Astrocyte (in vitro differentiated cells and primary cell): ENCODE measurements around the gene PRMT2.

Experiments used
- EZH2 ChIP-seq: IDR thresholded peaks from 2 replicates; pipeline ENCODE4 v1.6.1; 2012; ENCODE audit warnings: mild to moderate bottlenecking, low read length, inconsistent platforms; ENCODE audit not compliant: insufficient read depth
- TF ChIP-seq, protein P1 (sequence below): IDR thresholded peaks from 2 replicates; pipeline ENCODE4 v1.5.1; 2011; ENCODE audit warnings: low read depth, mild to moderate bottlenecking, inconsistent platforms, low read length, moderate library complexity; ENCODE audit not compliant: insufficient read depth

DNA sequence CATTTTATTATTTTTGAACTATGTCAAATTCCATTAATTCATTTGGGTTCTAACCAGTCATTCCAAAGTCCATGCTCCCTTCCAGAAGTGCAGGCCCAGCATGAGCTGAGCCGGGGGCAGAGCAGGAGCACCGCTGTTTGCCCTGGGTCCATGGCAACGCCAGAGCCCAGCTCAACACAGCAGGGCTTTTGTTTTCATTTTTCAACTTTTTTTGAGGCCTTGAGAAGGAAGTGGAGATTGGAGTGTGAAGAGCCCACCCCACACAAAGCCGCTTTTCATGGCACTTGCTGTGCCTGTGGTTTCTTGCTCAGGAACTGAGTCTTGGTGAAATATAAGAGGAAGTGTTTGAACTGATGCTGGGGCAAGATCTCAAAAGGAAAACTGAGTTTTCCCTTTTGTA lies 13.2 kb upstream of the PRMT2 start:
- TF ChIP-seq EZH2 = no peak
- TF ChIP-seq, protein P1, sequence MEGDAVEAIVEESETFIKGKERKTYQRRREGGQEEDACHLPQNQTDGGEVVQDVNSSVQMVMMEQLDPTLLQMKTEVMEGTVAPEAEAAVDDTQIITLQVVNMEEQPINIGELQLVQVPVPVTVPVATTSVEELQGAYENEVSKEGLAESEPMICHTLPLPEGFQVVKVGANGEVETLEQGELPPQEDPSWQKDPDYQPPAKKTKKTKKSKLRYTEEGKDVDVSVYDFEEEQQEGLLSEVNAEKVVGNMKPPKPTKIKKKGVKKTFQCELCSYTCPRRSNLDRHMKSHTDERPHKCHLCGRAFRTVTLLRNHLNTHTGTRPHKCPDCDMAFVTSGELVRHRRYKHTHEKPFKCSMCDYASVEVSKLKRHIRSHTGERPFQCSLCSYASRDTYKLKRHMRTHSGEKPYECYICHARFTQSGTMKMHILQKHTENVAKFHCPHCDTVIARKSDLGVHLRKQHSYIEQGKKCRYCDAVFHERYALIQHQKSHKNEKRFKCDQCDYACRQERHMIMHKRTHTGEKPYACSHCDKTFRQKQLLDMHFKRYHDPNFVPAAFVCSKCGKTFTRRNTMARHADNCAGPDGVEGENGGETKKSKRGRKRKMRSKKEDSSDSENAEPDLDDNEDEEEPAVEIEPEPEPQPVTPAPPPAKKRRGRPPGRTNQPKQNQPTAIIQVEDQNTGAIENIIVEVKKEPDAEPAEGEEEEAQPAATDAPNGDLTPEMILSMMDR = no peak
